AG09309 (cell line): ENCODE results near the gene MAP4K5.

Source experiments
- DNase-seq: peaks from one replicate; pipeline ENCODE4 v3.0.0-alpha.2; 2010; ENCODE audit warnings: low read depth
- H3K4me3 ChIP-seq: 2 replicates; pipeline ENCODE4 v1.5.1; 2011; ENCODE audit warnings: mild to moderate bottlenecking, low read depth, low read length, moderate library complexity; ENCODE audit not compliant: control insufficient read depth
- CTCF ChIP-seq: IDR thresholded peaks from 2 replicates; pipeline ENCODE4 v1.5.1; 2011; ENCODE audit warnings: mild to moderate bottlenecking, low read depth, low read length, inconsistent platforms; ENCODE audit not compliant: insufficient read depth, control insufficient read depth; ENCODE audit errors: missing control alignments

MAP4K5 gene

GRCh38 chr14:50488521-50488920 lies 43.8 kb downstream of the MAP4K5 start:
- DNase-seq = no peak
- no peak overlapping the region for H3K4me3 ChIP-seq
- TF ChIP-seq CTCF = no peak

GRCh38 chr14:50479041-50479440 lies 53.3 kb downstream of the MAP4K5 start:
- H3K4me3 ChIP-seq = no peak overlapping the region
- TF ChIP-seq CTCF = no peak
- DNase-seq = no peak

GRCh38 chr14:50477760-50478159 lies 54.6 kb downstream of the MAP4K5 start:
- TF ChIP-seq CTCF = no peak
- no peak for DNase-seq
- no peak overlapping the region for H3K4me3 ChIP-seq

- H3K4me3 ChIP-seq = no peak overlapping the region
- no peak for TF ChIP-seq CTCF
- no peak for DNase-seq
Observed at GRCh38 chr14:50476134-50476533, 56.2 kb downstream of the MAP4K5 start.

- no peak for TF ChIP-seq CTCF
- DNase-seq = no peak
- no peak overlapping the region for H3K4me3 ChIP-seq
Observed at GRCh38 chr14:50475460-50475859, 56.9 kb downstream of the MAP4K5 start.

GRCh38 chr14:50471838-50472465 lies 60.4 kb downstream of the MAP4K5 start:
- no peak for TF ChIP-seq CTCF
- no peak for DNase-seq

GRCh38 chr14:50469982-50470381 lies 62.4 kb downstream of the MAP4K5 start:
- DNase-seq = no peak
- no peak for TF ChIP-seq CTCF
- no peak overlapping the region for H3K4me3 ChIP-seq

More at GRCh38 chr14:50471838-50472465, 60.4 kb downstream of the MAP4K5 start:
- no peak overlapping the region for H3K4me3 ChIP-seq
